Measurements from ENCODE around the gene SPECC1.

The SPECC1 gene

DNA sequence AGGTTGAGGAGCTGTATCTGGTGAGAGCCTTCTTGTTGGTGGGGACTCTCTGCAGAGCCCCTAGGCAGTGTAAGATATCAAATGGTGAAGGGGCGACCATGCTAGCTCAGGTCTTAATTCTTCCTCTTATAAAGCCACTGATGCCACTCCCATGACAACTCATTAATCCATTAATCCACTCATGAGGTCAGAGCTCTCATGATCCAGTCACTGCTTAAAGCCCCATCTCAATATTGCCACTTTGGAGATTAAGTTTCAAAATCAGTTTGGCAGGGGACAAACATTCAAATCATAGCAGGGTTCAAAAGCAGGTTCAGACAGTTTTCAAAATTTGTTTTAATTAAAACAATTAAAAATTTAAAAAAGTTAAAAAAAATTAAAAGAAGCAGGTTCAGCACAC lies 13.1 kb upstream of the SPECC1 start:
- no peak for TF ChIP-seq GATA3 (IDR thresholded peaks at IDR 0.05; ENCODE audit: low read depth, low read length)
- no peak for TF ChIP-seq GATA2 (IDR thresholded peaks at IDR 0.05; ENCODE audit: low read depth, low read length)

DNA sequence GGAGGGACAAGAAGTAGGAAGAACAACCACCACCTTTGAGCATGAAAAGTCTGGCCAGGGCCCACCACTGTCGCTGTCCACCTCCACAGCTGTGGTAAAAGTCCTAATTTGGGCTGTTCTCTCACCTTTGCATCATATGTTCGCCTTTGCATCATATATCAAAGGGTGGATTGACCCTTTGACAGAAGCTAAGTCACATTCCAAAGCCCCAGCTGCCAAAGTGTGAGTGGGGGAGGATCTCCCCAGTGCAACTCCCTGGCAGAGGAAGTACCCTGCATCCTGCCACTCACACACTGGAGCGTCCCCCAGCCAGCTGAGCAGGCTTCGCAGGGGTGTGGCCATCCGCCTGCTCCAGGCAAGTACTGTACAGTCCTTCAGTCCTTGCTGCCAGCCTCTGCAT lies 12.7 kb upstream of the SPECC1 start:
- no peak for TF ChIP-seq GATA3 (IDR thresholded peaks at IDR 0.05; ENCODE audit: low read depth, low read length)
- TF ChIP-seq GATA2 (IDR thresholded peaks at IDR 0.05; ENCODE audit: low read depth, low read length): no peak

DNA sequence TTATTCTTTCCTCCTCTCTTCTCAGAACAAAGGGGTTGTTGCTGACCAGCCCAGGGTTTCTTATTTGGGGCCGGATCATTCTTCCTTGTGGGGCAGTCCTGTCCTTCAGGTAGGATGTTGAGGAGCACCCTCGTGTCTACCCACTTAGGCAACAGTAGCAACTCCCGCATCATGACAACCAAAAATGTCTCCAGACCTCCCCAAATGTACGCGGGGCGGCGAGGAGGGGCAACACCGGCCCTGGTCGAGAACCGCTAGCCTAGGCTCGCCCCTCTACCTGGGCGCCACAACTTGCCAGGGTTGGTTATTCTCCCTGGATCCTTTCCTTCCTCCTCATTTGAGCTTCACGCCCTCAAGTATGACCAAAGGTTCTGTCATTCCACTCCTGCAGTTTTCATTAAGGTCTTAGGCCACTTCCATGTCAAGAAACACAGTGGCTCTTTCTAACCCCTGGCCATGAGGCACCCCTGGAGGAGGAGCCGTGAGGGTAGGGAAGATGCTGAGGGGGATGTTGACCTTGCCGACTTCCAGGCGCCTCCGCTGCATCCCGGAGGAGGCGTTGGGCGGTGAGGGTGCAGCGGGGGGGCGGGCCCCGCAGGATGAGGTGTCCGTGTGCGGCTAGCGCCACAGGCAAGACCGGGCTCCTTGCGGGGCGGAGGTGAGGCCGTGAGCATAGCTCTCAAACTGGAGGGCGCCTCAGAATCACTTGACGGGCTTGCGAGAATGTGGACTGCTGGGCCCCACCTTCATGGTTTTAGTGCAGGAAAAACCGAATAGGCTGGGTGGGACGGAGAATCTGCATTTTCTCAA lies 712 bp upstream of the SPECC1 start:
- no peak for TF ChIP-seq GATA2 (IDR thresholded peaks at IDR 0.05; ENCODE audit: low read depth, low read length)
- TF ChIP-seq GATA3 (IDR thresholded peaks at IDR 0.05; ENCODE audit: low read depth, low read length): no peak

DNA sequence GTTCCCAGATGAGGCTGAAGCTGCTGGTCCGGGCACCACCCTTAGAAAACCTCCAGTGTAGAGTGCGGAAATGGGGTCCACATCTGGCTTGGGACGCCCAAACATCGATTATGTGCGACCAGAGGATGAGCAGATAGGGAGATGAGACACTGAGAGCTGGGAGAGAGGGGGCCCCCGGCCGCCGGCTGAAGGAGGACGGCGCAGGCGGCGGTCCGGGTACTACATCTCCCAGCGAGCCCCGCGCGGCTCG lies 182 bp upstream of the SPECC1 start:
- TF ChIP-seq GATA3 (IDR thresholded peaks at IDR 0.05; ENCODE audit: low read depth, low read length) (no peak), GATA2 (IDR thresholded peaks at IDR 0.05; ENCODE audit: low read depth, low read length) (no peak)

DNA sequence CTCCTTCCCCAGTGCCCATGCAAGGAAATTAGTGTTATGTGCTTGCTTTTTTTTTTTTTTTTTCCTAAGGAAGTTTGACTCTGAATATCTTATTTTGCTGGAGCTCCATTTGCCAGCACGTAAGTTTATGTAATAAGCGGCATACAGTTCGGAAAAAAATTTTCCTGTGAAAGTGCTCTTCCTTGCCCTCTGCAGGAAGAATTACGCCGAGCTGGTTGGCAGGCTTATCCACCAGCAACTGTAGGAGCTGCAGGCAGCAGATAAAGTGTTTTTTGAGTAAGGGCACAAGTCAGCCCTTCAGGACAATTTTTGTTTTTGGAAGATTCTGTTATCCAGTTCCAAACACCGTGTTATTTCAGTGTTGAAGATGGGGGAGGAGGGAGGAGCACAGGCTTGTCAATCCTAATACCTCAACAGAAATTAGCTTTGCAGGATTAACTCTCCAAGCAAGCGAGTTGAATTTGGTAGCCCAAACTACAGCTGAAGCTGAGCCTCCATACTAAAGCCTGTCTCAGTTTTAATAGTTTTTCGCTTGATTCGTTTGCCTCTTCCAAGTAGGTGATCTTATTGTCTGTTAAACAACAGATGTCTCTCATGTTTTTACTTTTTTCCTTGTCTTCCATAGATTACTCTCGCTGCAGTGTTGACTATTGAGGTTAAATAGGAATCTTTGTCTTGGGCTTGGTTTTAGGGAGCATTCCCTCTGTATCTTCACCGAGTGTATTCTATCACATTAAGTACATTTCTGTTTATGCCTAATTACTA lies 1.1 kb downstream of the SPECC1 start:
- TF ChIP-seq GATA3 (IDR thresholded peaks at IDR 0.05; ENCODE audit: low read depth, low read length): no peak
- TF ChIP-seq GATA2 (IDR thresholded peaks at IDR 0.05; ENCODE audit: low read depth, low read length): no peak

DNA sequence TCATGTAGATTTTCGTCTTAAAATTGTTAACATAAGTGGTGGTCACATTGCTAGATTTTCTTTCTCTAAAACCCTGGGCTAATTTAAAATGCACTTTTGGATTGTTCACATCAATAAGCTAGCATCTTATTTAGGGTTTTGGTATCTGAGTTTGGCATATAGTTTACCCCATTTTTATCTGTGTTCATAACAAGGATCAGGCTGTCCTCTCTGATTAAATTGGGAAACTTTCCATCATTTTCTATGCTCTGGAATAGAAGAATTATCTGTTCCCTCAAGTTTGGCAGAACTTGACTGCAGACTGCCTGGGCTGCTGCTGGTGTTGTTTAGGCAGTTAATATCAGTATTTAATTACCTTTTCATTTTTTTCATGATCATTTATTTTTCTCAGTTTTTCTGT lies 1.8 kb downstream of the SPECC1 start:
- TF ChIP-seq GATA3 (IDR thresholded peaks at IDR 0.05; ENCODE audit: low read depth, low read length): no peak
- TF ChIP-seq GATA2 (IDR thresholded peaks at IDR 0.05; ENCODE audit: low read depth, low read length): no peak

DNA sequence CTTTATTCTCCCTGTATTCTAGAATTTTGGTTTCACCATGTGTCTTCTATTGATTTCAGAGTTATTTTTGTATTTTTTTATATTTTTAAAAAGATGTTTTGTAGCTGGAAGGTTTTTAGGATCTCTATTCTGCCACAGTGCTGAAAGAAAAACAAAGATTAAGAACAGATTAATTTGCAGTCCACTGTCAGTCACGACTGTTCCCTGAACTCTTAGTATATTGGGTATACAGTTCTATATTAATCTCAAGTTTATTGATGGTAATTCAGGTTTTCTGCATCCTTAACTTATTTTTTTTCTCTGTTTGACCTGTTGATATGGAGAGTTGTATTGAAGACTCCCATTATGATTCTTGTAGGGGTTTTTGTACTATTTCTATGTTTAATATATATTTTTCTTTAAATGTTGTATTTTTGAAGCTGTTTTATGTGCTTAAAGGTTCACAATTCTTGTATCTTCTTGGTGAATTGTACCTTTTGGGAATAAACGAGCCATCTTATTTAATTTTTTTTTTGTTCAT lies 2.9 kb downstream of the SPECC1 start:
- no peak for TF ChIP-seq GATA2 (IDR thresholded peaks at IDR 0.05; ENCODE audit: low read depth, low read length)
- no peak for TF ChIP-seq GATA3 (IDR thresholded peaks at IDR 0.05; ENCODE audit: low read depth, low read length)

DNA sequence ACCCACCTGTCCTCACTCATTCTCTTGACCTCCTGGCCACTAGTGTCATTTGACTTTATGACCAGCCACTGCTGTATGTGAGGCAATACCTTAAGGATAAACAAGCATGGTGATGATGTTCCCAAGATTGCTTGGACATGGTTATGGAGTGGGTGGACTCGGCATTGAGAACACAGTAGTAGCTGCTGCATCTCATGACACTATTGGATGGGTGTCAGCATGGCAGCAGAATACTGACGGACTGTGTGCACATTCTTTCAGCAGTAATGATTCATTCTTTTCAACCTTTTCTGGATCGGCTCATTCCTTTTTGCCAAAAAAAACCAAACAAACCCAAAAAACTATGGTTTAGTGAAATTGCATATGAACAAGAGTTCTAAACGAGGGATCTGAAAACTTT lies 13.5 kb downstream of the SPECC1 start:
- TF ChIP-seq GATA2 (IDR thresholded peaks at IDR 0.05; ENCODE audit: low read depth, low read length): no peak
- TF ChIP-seq GATA3 (IDR thresholded peaks at IDR 0.05; ENCODE audit: low read depth, low read length): no peak

DNA sequence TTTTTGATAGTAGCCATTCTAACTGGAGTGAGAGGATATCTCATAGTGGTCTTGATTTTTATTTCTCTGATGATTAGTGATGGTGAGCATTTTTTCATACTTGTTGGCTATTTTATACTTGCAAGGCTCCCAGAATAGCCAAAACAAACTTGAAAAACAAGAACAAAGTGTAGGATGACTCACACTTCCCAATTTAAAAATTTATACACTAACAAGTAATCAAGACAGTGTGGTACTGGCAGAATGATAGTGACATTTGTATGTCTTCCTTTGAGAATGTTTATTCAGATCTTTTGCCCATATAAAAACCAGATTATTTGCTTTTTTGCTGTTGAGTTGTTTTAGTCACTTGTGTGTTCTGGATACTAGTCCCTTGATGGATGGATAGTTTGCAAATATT lies 17.8 kb downstream of the SPECC1 start:
- no peak for TF ChIP-seq GATA3 (IDR thresholded peaks at IDR 0.05; ENCODE audit: low read depth, low read length)
- TF ChIP-seq GATA2 (IDR thresholded peaks at IDR 0.05; ENCODE audit: low read depth, low read length): no peak

DNA sequence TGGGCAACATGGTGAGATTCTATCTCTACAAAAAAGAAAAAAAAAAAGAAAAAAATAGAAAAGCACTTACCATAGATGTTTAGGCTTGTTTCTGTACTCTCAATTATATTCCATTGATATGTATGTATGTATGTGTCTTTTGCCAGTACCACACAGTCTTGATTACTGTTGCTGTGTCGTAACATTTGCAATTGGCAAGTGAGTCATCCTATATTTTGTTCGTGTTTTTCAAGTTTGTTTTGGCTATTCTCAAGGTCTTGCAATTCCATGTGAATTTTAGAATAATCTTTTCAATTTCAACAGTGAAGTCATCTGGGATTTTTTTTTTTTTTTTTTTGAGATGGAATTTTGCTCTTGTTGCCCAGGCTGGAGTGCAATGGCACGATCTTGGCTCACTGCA lies 19.3 kb downstream of the SPECC1 start:
- TF ChIP-seq GATA2 (IDR thresholded peaks at IDR 0.05; ENCODE audit: low read depth, low read length) (no peak), GATA3 (IDR thresholded peaks at IDR 0.05; ENCODE audit: low read depth, low read length) (no peak)

DNA sequence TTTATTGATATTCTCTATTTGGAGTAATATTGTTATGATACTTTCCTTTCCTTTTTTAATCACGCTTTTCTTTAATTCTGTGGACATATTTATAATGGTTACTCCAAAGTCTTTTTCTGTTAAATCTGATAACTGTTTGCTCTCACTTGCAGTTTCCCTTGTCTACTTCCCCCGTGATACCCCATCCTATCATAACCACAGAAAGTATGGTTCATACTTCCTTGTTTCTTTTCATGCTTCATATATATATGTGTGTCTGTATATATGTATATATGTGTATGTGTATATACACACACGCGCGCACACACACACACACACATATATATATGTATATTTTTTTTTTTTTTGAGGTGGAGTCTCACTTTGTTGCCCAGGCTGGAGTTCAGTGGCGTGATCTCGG lies 23.5 kb downstream of the SPECC1 start:
- TF ChIP-seq GATA3 (IDR thresholded peaks at IDR 0.05; ENCODE audit: low read depth, low read length) (no peak), GATA2 (IDR thresholded peaks at IDR 0.05; ENCODE audit: low read depth, low read length) (no peak)

DNA sequence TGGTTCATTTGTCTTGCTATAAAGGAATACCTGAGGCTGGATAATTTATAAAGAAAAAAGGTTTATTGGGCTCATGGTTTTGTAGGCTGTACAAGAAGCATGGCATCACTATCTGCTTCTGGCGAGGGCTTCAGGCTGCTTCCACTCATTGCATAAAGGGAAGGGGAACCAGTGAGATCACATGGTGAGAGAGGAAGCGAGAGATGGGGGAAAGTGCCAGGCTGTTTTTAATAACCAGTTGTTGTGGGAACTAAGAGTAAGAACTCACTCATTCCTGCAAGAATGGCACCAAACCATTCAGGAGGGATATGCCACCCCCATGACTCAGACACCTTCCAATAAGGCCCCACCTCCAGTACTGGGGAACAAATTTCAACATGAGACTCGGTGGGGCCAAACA lies 24.3 kb downstream of the SPECC1 start:
- no peak for TF ChIP-seq GATA2 (IDR thresholded peaks at IDR 0.05; ENCODE audit: low read depth, low read length)
- TF ChIP-seq GATA3 (IDR thresholded peaks at IDR 0.05; ENCODE audit: low read depth, low read length): no peak

DNA sequence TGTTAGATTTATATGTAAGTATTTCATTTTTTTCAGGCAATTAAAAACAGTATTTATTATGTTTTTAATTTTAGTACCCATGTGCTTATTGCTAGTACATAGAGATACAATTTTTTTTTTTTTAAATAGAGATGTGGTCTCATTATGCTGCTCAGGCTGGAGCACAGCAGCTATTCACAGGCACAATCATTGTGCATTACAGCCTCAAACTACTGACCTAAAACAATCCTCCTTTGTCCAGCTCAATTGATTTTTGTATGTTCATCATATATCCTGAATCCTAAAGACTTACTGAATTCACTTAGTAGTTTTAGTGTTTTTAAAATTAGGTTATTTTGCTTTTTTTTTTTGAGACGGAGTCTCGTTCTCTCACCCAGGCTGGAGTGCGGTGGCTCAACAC lies 26.3 kb downstream of the SPECC1 start:
- no peak for TF ChIP-seq GATA3 (IDR thresholded peaks at IDR 0.05; ENCODE audit: low read depth, low read length)
- no peak for TF ChIP-seq GATA2 (IDR thresholded peaks at IDR 0.05; ENCODE audit: low read depth, low read length)

DNA sequence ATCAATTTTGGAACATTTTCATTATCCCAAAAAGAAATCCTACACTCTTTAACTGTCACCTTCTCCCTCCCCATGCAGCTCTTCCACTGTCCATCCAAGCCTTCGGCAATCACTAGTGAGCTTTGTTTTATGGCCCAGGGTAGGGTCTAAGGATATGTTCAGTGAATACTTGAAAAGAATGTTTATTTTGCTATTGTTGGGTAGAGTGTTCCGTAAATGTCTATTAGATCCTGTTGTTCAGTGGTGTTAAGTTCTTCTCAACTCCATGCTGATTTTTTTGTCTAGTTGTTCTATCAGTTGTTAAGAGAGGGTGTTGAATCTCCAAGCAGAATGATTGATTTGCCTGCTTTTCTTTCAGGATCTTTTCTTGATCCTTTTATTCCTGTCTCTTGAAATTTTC lies 29.9 kb downstream of the SPECC1 start:
- TF ChIP-seq GATA2 (IDR thresholded peaks at IDR 0.05; ENCODE audit: low read depth, low read length) (no peak), GATA3 (IDR thresholded peaks at IDR 0.05; ENCODE audit: low read depth, low read length) (no peak)

DNA sequence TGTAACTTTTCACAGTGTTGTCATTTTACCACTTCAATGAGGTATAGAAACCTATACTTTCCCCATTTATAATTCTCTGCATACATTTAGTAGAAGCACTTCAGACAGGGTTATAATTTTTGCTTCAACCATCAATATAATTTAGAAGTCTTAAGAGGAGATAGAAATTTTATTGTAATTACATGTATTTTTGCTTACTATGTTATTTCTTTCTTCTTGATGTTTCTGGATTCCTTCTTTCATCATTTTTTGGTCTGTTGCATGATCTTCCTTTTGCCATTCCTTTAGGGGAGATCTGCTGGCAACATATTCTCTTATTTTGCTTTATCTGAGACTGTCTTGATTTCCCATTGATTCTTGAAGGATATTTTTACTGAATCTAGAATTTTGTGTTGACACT lies 31.1 kb downstream of the SPECC1 start:
- TF ChIP-seq GATA2 (IDR thresholded peaks at IDR 0.05; ENCODE audit: low read depth, low read length) (no peak), GATA3 (IDR thresholded peaks at IDR 0.05; ENCODE audit: low read depth, low read length) (no peak)
